ENCODE results near the gene DOK3.

Gene DOK3

GRCh38 chr5:177512736-177513380 lies 3.2 kb upstream of the DOK3 start:
- Histone ChIP-seq H3K4me1 (ENCODE audit: control insufficient read depth, insufficient read depth, low read length, poor library complexity, severe bottlenecking) (peaks cover 11% of the 10 kb centered on the region), H3K9me3 (ENCODE audit: control insufficient read depth, low read length) (no peaks in the 10 kb centered on the region), H3K36me3 (ENCODE audit: control insufficient read depth, insufficient read depth, low read length) (peaks cover 64% of the 10 kb centered on the region), H3K27ac (ENCODE audit: low read depth, low read length, severe bottlenecking) (no peak overlapping the region), H3K4me3 (ENCODE audit: extremely low read depth, insufficient read depth, low read length, poor library complexity, severe bottlenecking) (no peak overlapping the region)
- 94% methylated on average over 14 to 16 of the region's 16 CpGs for WGBS, 2 experiments (ENCODE audit: insufficient coverage in 2 of 2)

GRCh38 chr5:177511796-177512675 lies 2.4 kb upstream of the DOK3 start:
- H3K4me3 ChIP-seq (ENCODE audit: extremely low read depth, insufficient read depth, low read length, poor library complexity, severe bottlenecking): no peak overlapping the region
- WGBS, 2 experiments (ENCODE audit: insufficient coverage in 2 of 2): 96 to 97% methylated on average over 30 to 31 of the region's 34 CpGs
- peaks cover 67% of the 10 kb centered on the region for H3K36me3 ChIP-seq (ENCODE audit: control insufficient read depth, insufficient read depth, low read length)

GRCh38 chr5:177511181-177511580 lies 1.6 kb upstream of the DOK3 start:
- peaks cover 11% of the 10 kb centered on the region for H3K4me1 ChIP-seq (ENCODE audit: control insufficient read depth, insufficient read depth, low read length, poor library complexity, severe bottlenecking)
- WGBS, 2 experiments (ENCODE audit: insufficient coverage in 2 of 2): 82 to 93% methylated on average over 2 to 5 of the region's 5 CpGs
- no peak overlapping the region for H3K4me3 ChIP-seq (ENCODE audit: extremely low read depth, insufficient read depth, low read length, poor library complexity, severe bottlenecking)
- no peak overlapping the region for H3K27ac ChIP-seq (ENCODE audit: low read depth, low read length, severe bottlenecking)
- peaks cover 69% of the 10 kb centered on the region for H3K36me3 ChIP-seq (ENCODE audit: control insufficient read depth, insufficient read depth, low read length)
- H3K9me3 ChIP-seq (ENCODE audit: control insufficient read depth, low read length): no peaks in the 10 kb centered on the region

More at GRCh38 chr5:177511796-177512675, 2.4 kb upstream of the DOK3 start:
- Histone ChIP-seq H3K27ac (ENCODE audit: low read depth, low read length, severe bottlenecking) (no peak overlapping the region), H3K9me3 (ENCODE audit: control insufficient read depth, low read length) (no peaks in the 10 kb centered on the region), H3K4me1 (ENCODE audit: control insufficient read depth, insufficient read depth, low read length, poor library complexity, severe bottlenecking) (peaks cover 11% of the 10 kb centered on the region)

- WGBS, 2 experiments (ENCODE audit: insufficient coverage in 2 of 2): 96 to 98% methylated on average over 15 of the region's 15 CpGs
- Histone ChIP-seq H3K36me3 (ENCODE audit: control insufficient read depth, insufficient read depth, low read length) (peaks cover 66% of the 10 kb centered on the region), H3K4me3 (ENCODE audit: extremely low read depth, insufficient read depth, low read length, poor library complexity, severe bottlenecking) (no peak overlapping the region), H3K27ac (ENCODE audit: low read depth, low read length, severe bottlenecking) (no peak overlapping the region), H3K9me3 (ENCODE audit: control insufficient read depth, low read length) (no peaks in the 10 kb centered on the region), H3K4me1 (ENCODE audit: control insufficient read depth, insufficient read depth, low read length, poor library complexity, severe bottlenecking) (peaks cover 11% of the 10 kb centered on the region)
Measured at GRCh38 chr5:177510567-177511053, 984 bp upstream of the DOK3 start.

GRCh38 chr5:177509991-177510566 lies 453 bp upstream of the DOK3 start:
- Histone ChIP-seq H3K36me3 (ENCODE audit: control insufficient read depth, insufficient read depth, low read length) (peaks cover 61% of the 10 kb centered on the region), H3K9me3 (ENCODE audit: control insufficient read depth, low read length) (no peaks in the 10 kb centered on the region), H3K4me1 (ENCODE audit: control insufficient read depth, insufficient read depth, low read length, poor library complexity, severe bottlenecking) (peaks cover 11% of the 10 kb centered on the region), H3K27ac (ENCODE audit: low read depth, low read length, severe bottlenecking) (no peak overlapping the region), H3K4me3 (ENCODE audit: extremely low read depth, insufficient read depth, low read length, poor library complexity, severe bottlenecking) (no peak overlapping the region)
- WGBS, 2 experiments (ENCODE audit: insufficient coverage in 2 of 2): 92 to 97% methylated on average over 9 to 11 of the region's 11 CpGs

GRCh38 chr5:177508837-177509236 lies 789 bp downstream of the DOK3 start:
- no peaks in the 10 kb centered on the region for H3K9me3 ChIP-seq (ENCODE audit: control insufficient read depth, low read length)
- 81 to 84% methylated on average over 6 to 8 of the region's 8 CpGs for WGBS, 2 experiments (ENCODE audit: insufficient coverage in 2 of 2)

GRCh38 chr5:177508221-177508611 lies 1.4 kb downstream of the DOK3 start:
- H3K27ac ChIP-seq (ENCODE audit: low read depth, low read length, severe bottlenecking): no peak overlapping the region
- H3K4me3 ChIP-seq (ENCODE audit: extremely low read depth, insufficient read depth, low read length, poor library complexity, severe bottlenecking): no peak overlapping the region
- peaks cover 53% of the 10 kb centered on the region for H3K36me3 ChIP-seq (ENCODE audit: control insufficient read depth, insufficient read depth, low read length)
- 98% methylated on average over 23 to 24 of the region's 26 CpGs for WGBS, 2 experiments (ENCODE audit: insufficient coverage in 2 of 2)
- peaks cover 11% of the 10 kb centered on the region for H3K4me1 ChIP-seq (ENCODE audit: control insufficient read depth, insufficient read depth, low read length, poor library complexity, severe bottlenecking)
- H3K9me3 ChIP-seq (ENCODE audit: control insufficient read depth, low read length): no peaks in the 10 kb centered on the region

More at GRCh38 chr5:177508837-177509236, 789 bp downstream of the DOK3 start:
- Histone ChIP-seq H3K36me3 (ENCODE audit: control insufficient read depth, insufficient read depth, low read length) (peaks cover 53% of the 10 kb centered on the region), H3K27ac (ENCODE audit: low read depth, low read length, severe bottlenecking) (no peak overlapping the region), H3K4me1 (ENCODE audit: control insufficient read depth, insufficient read depth, low read length, poor library complexity, severe bottlenecking) (peaks cover 11% of the 10 kb centered on the region), H3K4me3 (ENCODE audit: extremely low read depth, insufficient read depth, low read length, poor library complexity, severe bottlenecking) (no peak overlapping the region)

- WGBS, 2 experiments (ENCODE audit: insufficient coverage in 2 of 2): 93% methylated on average over 13 to 16 of the region's 17 CpGs
- H3K4me3 ChIP-seq (ENCODE audit: extremely low read depth, insufficient read depth, low read length, poor library complexity, severe bottlenecking): no peak overlapping the region
- peaks cover 52% of the 10 kb centered on the region for H3K36me3 ChIP-seq (ENCODE audit: control insufficient read depth, insufficient read depth, low read length)
- H3K9me3 ChIP-seq (ENCODE audit: control insufficient read depth, low read length): no peaks in the 10 kb centered on the region
- H3K4me1 ChIP-seq (ENCODE audit: control insufficient read depth, insufficient read depth, low read length, poor library complexity, severe bottlenecking): peaks cover 11% of the 10 kb centered on the region
- no peak overlapping the region for H3K27ac ChIP-seq (ENCODE audit: low read depth, low read length, severe bottlenecking)
Measured at GRCh38 chr5:177507596-177508220, 1.9 kb downstream of the DOK3 start.

GRCh38 chr5:177507165-177507564 lies 2.5 kb downstream of the DOK3 start:
- peaks cover 46% of the 10 kb centered on the region for H3K36me3 ChIP-seq (ENCODE audit: control insufficient read depth, insufficient read depth, low read length)
- WGBS, 2 experiments (ENCODE audit: insufficient coverage in 2 of 2): 87 to 90% methylated on average over 6 to 9 of the region's 9 CpGs
- no peaks in the 10 kb centered on the region for H3K9me3 ChIP-seq (ENCODE audit: control insufficient read depth, low read length)
- H3K4me1 ChIP-seq (ENCODE audit: control insufficient read depth, insufficient read depth, low read length, poor library complexity, severe bottlenecking): peaks cover 11% of the 10 kb centered on the region
- H3K27ac ChIP-seq (ENCODE audit: low read depth, low read length, severe bottlenecking): no peak overlapping the region
- H3K4me3 ChIP-seq (ENCODE audit: extremely low read depth, insufficient read depth, low read length, poor library complexity, severe bottlenecking): no peak overlapping the region

- no peaks in the 10 kb centered on the region for H3K9me3 ChIP-seq (ENCODE audit: control insufficient read depth, low read length)
- H3K4me3 ChIP-seq (ENCODE audit: extremely low read depth, insufficient read depth, low read length, poor library complexity, severe bottlenecking): no peak overlapping the region
- H3K36me3 ChIP-seq (ENCODE audit: control insufficient read depth, insufficient read depth, low read length): peaks cover 29% of the 10 kb centered on the region
- H3K4me1 ChIP-seq (ENCODE audit: control insufficient read depth, insufficient read depth, low read length, poor library complexity, severe bottlenecking): peaks cover 21% of the 10 kb centered on the region
- WGBS, 2 experiments (ENCODE audit: insufficient coverage in 2 of 2): 93 to 100% methylated on average over 2 to 4 of the region's 4 CpGs
- no peak overlapping the region for H3K27ac ChIP-seq (ENCODE audit: low read depth, low read length, severe bottlenecking)
Measured at GRCh38 chr5:177505075-177505474, 4.6 kb downstream of the DOK3 start.
